Stomach smooth muscle (tissue), 2 donors: ENCODE data around the gene DYNC2LI1.

Source experiments
- H3K27ac ChIP-seq: one replicate; pipeline ENCODE4 v1.7.0; 2013; ENCODE audit warnings: mild to moderate bottlenecking, low read length, inconsistent platforms
- H3K27me3 ChIP-seq, 2 donors: one replicate each; pipeline ENCODE4 v1.7.0; 2013; ENCODE audit warnings: low read length in 2 of 2; ENCODE audit not compliant: insufficient read depth in 2 of 2, control insufficient read depth in 1 of 2
- H3K36me3 ChIP-seq, 2 donors: one replicate each; pipeline ENCODE4 v1.7.0; 2013; ENCODE audit warnings: low read length in 2 of 2; ENCODE audit not compliant: control insufficient read depth in 2 of 2, insufficient read depth in 2 of 2
- H3K4me1 ChIP-seq: one replicate; pipeline ENCODE4 v1.7.0; 2013; ENCODE audit warnings: low read length; ENCODE audit not compliant: control insufficient read depth, insufficient read depth
- H3K4me3 ChIP-seq, 2 donors: one replicate each; pipeline ENCODE4 v1.7.0; 2013; ENCODE audit warnings: low read length in 2 of 2
- H3K9ac ChIP-seq, 2 donors: one replicate each; pipeline ENCODE4 v1.7.0; 2013; ENCODE audit warnings: low read length in 2 of 2, mild to moderate bottlenecking in 1 of 2
- H3K9me3 ChIP-seq, 2 donors: one replicate each; pipeline ENCODE4 v1.7.0; 2013; ENCODE audit warnings: low read length in 2 of 2; ENCODE audit not compliant: control insufficient read depth in 2 of 2
- donor health status: healthy.
- donor health status: Pancreatic carcinoma.

Gene DYNC2LI1

DNA sequence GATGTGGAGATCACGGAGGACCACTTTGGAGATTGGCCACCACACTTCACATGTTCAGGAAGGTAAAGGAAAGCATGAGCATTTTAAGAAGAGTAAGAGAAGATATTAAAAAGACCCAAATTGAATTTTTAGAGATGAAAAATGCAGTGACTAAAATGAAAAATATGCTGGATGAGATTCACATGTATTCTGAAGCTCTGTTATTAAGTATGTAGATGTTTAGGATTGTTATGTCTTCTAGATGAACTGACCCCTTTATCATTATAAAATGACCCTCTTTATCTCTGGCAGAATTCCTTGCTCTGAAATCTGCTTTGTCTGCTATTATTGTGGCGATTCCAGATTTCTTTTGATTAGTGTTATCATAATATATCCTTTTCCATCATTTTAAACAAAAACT, 36.0 kb upstream of the DYNC2LI1 start:
- no peaks in the 10 kb centered on the region for H3K27me3 ChIP-seq
- no peaks in the 10 kb centered on the region for H3K4me1 ChIP-seq
- H3K9me3 ChIP-seq, result no peaks in the 10 kb centered on the region
- no peaks in the 10 kb centered on the region for H3K36me3 ChIP-seq
- H3K4me3 ChIP-seq, result no peak overlapping the region
- H3K9ac ChIP-seq, result no peak overlapping the region
- H3K27ac ChIP-seq, result no peak overlapping the region

- Histone ChIP-seq H3K9ac (no peak overlapping the region), H3K4me3 (no peak overlapping the region), H3K27me3 (no peaks in the 10 kb centered on the region), H3K27ac (no peak overlapping the region), H3K36me3 (no peaks in the 10 kb centered on the region), H3K9me3 (no peaks in the 10 kb centered on the region), H3K4me1 (no peaks in the 10 kb centered on the region)
Observed at GRCh38 chr2:43738257-43738656, 35.6 kb upstream of the DYNC2LI1 start.

GRCh38 chr2:43743706-43744105, 30.1 kb upstream of the DYNC2LI1 start:
- H3K36me3 ChIP-seq, result no peaks in the 10 kb centered on the region
- no peak overlapping the region for H3K9ac ChIP-seq
- no peak overlapping the region for H3K27ac ChIP-seq
- H3K4me3 ChIP-seq, result no peak overlapping the region
- H3K9me3 ChIP-seq, result no peaks in the 10 kb centered on the region
- no peaks in the 10 kb centered on the region for H3K27me3 ChIP-seq
- no peaks in the 10 kb centered on the region for H3K4me1 ChIP-seq

- no peak overlapping the region for H3K9ac ChIP-seq
- no peaks in the 10 kb centered on the region for H3K4me1 ChIP-seq
- H3K27ac ChIP-seq, result no peak overlapping the region
- H3K4me3 ChIP-seq, result no peak overlapping the region
- no peaks in the 10 kb centered on the region for H3K27me3 ChIP-seq
- H3K36me3 ChIP-seq, result no peaks in the 10 kb centered on the region
- H3K9me3 ChIP-seq, result no peaks in the 10 kb centered on the region
Observed at GRCh38 chr2:43745457-43745856, 28.4 kb upstream of the DYNC2LI1 start.

- Histone ChIP-seq H3K4me1 (peaks cover 2% of the 10 kb centered on the region), H3K9me3 (no peaks in the 10 kb centered on the region), H3K9ac (no peak overlapping the region), H3K27ac (no peak overlapping the region), H3K4me3 (no peak overlapping the region), H3K36me3 (no peaks in the 10 kb centered on the region), H3K27me3 (no peaks in the 10 kb centered on the region)
Observed at GRCh38 chr2:43748333-43748732, 25.5 kb upstream of the DYNC2LI1 start.

DNA sequence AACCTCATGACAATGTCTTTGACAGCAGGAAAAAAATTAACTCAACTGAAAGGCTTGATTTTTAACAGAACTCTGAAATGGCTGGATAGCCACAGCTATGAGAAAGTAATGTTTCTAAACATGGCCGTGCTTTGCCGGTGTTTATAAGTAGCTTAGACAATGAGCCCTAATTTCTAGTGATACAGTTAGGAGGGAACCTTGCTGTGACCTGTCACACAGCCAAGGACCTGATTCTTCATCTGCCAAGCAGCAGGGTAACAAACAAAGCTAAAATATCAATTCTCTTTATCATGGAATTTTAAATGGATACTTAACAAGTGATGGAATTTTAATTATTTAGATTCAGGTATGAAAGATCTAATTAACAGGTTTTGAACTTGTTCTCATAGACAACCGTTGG, 24.3 kb upstream of the DYNC2LI1 start:
- H3K9me3 ChIP-seq, result no peaks in the 10 kb centered on the region
- peaks cover 3 to 4% of the 10 kb centered on the region in 2 donors for H3K36me3 ChIP-seq
- H3K4me1 ChIP-seq, result peaks cover 2% of the 10 kb centered on the region
- H3K27ac ChIP-seq, result no peak overlapping the region
- no peak overlapping the region for H3K9ac ChIP-seq
- no peaks in the 10 kb centered on the region for H3K27me3 ChIP-seq
- no peak overlapping the region for H3K4me3 ChIP-seq

DNA sequence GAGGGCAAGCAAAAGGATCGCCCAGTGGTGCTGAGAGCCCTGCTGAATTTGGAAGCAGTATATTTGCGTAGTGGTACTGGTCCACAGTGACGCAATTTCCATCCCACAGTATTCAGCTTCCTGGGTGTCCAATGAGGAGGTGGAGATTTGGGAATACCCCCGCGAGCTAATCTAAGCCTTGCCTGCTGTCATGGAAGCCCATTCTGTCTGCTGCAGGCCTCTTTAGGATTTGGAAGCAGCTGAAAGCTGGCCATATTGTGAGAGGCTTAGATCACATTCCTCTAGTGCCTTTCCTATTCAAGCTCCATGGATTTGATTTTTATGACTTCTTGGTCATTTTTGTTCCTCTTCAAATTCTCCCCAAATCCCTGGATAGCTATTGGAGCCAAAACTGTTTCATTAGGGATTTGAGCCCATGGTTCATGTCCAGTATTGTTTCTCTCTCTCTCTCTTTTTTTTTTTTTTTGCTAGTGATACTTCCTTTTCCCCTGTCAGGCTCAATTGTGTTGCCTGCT, 22.3 kb upstream of the DYNC2LI1 start:
- H3K4me1 ChIP-seq, result peaks cover 2% of the 10 kb centered on the region
- H3K36me3 ChIP-seq, result peaks cover 3 to 4% of the 10 kb centered on the region in 2 donors
- no peak overlapping the region for H3K27ac ChIP-seq
- H3K27me3 ChIP-seq, result no peaks in the 10 kb centered on the region
- H3K4me3 ChIP-seq, result no peak overlapping the region
- H3K9me3 ChIP-seq, result no peaks in the 10 kb centered on the region
- no peak overlapping the region for H3K9ac ChIP-seq

DNA sequence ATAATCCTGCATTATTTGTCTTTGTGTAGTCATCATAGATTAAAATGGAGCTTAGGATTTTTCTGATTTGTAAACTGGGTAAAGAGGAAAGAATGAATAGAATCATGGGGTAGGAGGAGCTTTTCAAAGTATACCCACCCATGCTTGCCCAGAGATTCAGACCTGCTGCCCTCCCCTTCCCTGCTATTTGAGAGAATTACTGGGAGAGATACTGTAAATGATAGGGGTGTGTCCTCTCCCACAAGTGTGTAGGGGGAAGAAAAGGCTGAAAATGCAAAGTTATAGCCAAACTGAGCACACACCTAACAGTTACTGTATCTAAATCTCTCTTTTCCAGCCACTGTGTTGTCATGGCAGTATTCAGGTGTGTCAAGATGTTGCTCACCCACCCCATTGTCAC, 21.5 kb upstream of the DYNC2LI1 start:
- H3K27ac ChIP-seq, result no peak overlapping the region
- H3K36me3 ChIP-seq, result peaks cover 3 to 4% of the 10 kb centered on the region in 2 donors
- H3K9ac ChIP-seq, result no peak overlapping the region
- H3K4me3 ChIP-seq, result no peak overlapping the region
- no peaks in the 10 kb centered on the region for H3K9me3 ChIP-seq
- no peaks in the 10 kb centered on the region for H3K27me3 ChIP-seq
- H3K4me1 ChIP-seq, result peaks cover 2% of the 10 kb centered on the region

DNA sequence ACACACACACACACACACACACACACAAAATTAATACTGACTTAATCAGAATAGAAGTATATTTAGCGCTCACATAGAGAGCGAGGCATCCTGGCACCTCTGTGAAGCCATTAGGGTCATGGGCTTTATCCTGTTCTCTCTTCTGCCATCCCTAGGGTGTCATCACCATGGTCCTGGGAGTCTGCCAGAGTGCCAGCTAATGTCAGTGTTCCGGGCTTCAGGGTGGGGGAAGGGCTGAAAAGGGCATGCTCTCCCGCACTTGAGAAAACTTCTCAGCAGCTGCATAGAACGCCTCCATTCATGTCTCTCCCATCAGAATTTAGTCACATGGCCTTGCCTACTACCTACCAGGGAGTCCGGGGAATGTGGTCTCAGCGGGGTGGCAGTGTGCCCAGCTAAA, 19.7 kb upstream of the DYNC2LI1 start:
- Histone ChIP-seq H3K27me3 (no peaks in the 10 kb centered on the region), H3K4me3 (no peak overlapping the region), H3K36me3 (peaks cover 3 to 4% of the 10 kb centered on the region in 2 donors), H3K9ac (no peak overlapping the region), H3K9me3 (no peaks in the 10 kb centered on the region), H3K27ac (no peak overlapping the region), H3K4me1 (peaks cover 2% of the 10 kb centered on the region)

GRCh38 chr2:43758739-43759138, 15.1 kb upstream of the DYNC2LI1 start:
- no peak overlapping the region for H3K27ac ChIP-seq
- H3K4me1 ChIP-seq, result no peaks in the 10 kb centered on the region
- no peaks in the 10 kb centered on the region for H3K27me3 ChIP-seq
- no peak overlapping the region for H3K4me3 ChIP-seq
- no peak overlapping the region for H3K9ac ChIP-seq
- H3K9me3 ChIP-seq, result no peaks in the 10 kb centered on the region
- peaks cover 3 to 4% of the 10 kb centered on the region in 2 donors for H3K36me3 ChIP-seq

DNA sequence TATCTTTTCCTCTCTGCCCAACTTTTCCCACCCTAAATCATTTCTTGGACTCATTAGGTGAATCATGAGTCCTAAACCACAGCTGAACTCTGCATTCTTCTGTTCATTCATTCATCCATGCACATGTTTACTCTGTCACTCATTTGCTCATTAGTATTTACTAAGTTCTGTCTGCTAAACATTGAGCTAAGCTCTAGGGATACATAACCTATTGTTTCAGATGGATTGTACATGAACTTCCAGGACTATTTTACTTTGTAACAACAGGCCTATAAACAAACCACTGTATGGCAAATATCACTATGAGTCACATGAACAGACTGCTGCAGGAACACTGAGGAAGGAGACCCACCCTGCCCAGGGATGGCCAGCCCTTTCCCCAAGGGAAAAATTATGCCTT, 14.6 kb upstream of the DYNC2LI1 start:
- Histone ChIP-seq H3K4me3 (no peak overlapping the region), H3K27ac (no peak overlapping the region), H3K27me3 (no peaks in the 10 kb centered on the region), H3K4me1 (no peaks in the 10 kb centered on the region), H3K9me3 (no peaks in the 10 kb centered on the region), H3K9ac (no peak overlapping the region), H3K36me3 (peaks cover under 1 to 3% of the 10 kb centered on the region in 2 donors)
